ENCODE data around the gene ROBO2. TPM values are rescaled to one million over a fixed set of nuclear protein-coding genes. Genes with fewer than 3 reads are reported as not detected.

Gene ROBO2
- total RNA-seq, 4 donors from 2014 or later, result 0.16 to 4.0 (median 1.3) TPM

- TF ChIP-seq, protein P1, sequence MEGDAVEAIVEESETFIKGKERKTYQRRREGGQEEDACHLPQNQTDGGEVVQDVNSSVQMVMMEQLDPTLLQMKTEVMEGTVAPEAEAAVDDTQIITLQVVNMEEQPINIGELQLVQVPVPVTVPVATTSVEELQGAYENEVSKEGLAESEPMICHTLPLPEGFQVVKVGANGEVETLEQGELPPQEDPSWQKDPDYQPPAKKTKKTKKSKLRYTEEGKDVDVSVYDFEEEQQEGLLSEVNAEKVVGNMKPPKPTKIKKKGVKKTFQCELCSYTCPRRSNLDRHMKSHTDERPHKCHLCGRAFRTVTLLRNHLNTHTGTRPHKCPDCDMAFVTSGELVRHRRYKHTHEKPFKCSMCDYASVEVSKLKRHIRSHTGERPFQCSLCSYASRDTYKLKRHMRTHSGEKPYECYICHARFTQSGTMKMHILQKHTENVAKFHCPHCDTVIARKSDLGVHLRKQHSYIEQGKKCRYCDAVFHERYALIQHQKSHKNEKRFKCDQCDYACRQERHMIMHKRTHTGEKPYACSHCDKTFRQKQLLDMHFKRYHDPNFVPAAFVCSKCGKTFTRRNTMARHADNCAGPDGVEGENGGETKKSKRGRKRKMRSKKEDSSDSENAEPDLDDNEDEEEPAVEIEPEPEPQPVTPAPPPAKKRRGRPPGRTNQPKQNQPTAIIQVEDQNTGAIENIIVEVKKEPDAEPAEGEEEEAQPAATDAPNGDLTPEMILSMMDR (IDR thresholded peaks at IDR 0.05; ENCODE audit: low read depth), result no peak
These were observed 283.7 kb downstream of the ROBO2 start for GRCh38 chr3:77323626-77324025.

GRCh38 chr3:77324105-77324504, 284.2 kb downstream of the ROBO2 start:
- TF ChIP-seq, protein P1 (IDR thresholded peaks at IDR 0.05; ENCODE audit: low read depth), result no peak

DNA sequence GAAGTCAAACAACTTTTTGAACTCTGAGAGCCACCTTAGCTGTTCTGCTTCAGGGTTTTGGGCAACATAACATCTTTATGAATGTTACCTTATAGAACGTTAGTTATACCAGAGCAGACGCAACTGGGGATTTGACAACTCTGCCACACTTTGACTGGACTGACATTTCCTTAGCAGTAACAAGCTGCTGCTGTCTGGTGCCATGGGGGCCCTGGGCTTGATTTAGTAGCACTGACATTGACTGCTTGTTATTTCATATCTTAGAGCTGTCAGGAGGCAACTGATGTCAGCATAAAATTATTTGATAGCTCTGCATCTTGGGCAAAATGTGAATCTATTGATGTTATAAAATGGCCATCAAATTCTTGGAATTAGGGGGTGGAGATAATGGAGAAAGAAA, 285.4 kb downstream of the ROBO2 start:
- TF ChIP-seq, protein P1 (IDR thresholded peaks at IDR 0.05; ENCODE audit: low read depth), result no peak

- TF ChIP-seq, protein P1 (IDR thresholded peaks at IDR 0.05; ENCODE audit: low read depth), result no peak
These were observed 285.8 kb downstream of the ROBO2 start for GRCh38 chr3:77325702-77326101.

DNA sequence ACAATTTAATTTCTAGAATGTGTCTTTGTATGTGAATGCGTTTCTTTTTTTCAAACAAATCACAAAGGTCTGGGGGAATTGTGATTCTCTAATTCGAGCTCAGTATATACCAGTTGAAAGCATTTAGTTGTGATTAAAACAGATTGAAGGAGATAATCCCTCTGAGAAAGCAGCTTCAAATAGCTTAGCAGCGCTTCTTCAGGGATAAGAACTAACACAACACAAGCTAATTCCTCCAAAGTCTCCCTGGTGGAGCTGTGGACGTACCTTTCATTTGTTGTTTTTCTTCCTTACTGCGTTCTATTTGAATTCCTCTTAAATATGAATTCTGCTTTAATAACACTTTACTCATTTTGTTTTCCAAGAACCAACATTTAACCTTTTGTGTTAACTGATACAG, 286.7 kb downstream of the ROBO2 start:
- TF ChIP-seq, protein P1 (IDR thresholded peaks at IDR 0.05; ENCODE audit: low read depth), result no peak

DNA sequence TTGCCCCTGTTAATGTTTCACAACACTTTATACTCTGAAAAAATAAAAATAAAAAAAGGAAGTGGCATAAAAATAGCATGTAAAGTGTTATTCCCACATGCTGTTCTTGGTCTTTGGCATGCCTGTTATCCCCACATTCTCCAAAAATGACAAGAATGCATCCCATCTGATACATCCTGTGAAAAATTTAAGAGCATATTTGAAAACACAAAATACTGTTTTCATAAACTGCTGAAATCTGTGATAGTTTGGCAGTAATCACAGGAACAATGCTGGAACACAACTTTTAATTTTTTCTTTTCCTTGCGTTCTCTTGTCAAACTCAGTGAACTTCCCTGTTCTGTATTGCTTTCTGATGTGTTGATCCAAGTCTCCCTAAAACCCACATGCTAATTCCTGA, 288.8 kb downstream of the ROBO2 start:
- TF ChIP-seq, protein P1 (IDR thresholded peaks at IDR 0.05; ENCODE audit: low read depth), result no peak

GRCh38 chr3:77329116-77329515, 289.2 kb downstream of the ROBO2 start:
- TF ChIP-seq, protein P1 (IDR thresholded peaks at IDR 0.05; ENCODE audit: low read depth), result no peak

All from subcutaneous adipose tissue (tissue), 4 donors.